HepG2 (cell line): Measurements from ENCODE around the gene C17orf75. TPM values are rescaled to one million over a fixed set of nuclear protein-coding genes. Genes with fewer than 3 reads are reported as not detected.

Experiments used
- ATAC-seq: fragments of 200-7000 bp; cut with Tn5 transposase; 3 replicates; pipeline ENCODE4 v1.9.1; 2020; ENCODE audit warnings: mild to moderate bottlenecking, moderate library complexity
- BruUV-seq: library from RNA; stranded (reverse); fragments of 400-500 nt; replicated peaks from 2 replicates; lab custom pipeline; 2021; lab: Mats Ljungman, UMichigan
- CTCF ChIA-PET: fragments of 300-600 bp; formaldehyde crosslinking; extraction: SDS; loops from one replicate; lab custom pipeline; 2021; ENCODE audit warnings: low total read pairs, inconsistent platforms, low intra/inter-chr PET ratio; lab: Yijun Ruan, JAX
- POLR2A ChIA-PET: fragments of 350-600 bp; sonication (Branson Sonifier 250); formaldehyde crosslinking; loops from one replicate; lab custom pipeline; 2020; ENCODE audit warnings: antibody characterized with exemption, inconsistent platforms; lab: Yijun Ruan, JAX
- DNase-seq: peaks from one replicate; pipeline ENCODE4 v3.0.0-alpha.2; 2015; ENCODE audit warnings: low spot score
- FAIRE-seq: peaks from 3 replicates; lab custom pipeline; 2011; peaks lifted over from hg19 to GRCh38; lab: Jason Lieb, UNC
- H2AFZ ChIP-seq: one replicate; pipeline ENCODE4 v1.6.1; 2011; ENCODE audit warnings: low read length, inconsistent platforms
- H3K27ac ChIP-seq: fragments of 300-600 bp; 3 replicates; pipeline ENCODE4 v1.8.0; 2011; ENCODE audit warnings: mixed run types, mild to moderate bottlenecking, mixed read lengths, low read length, inconsistent platforms; ENCODE audit not compliant: insufficient read depth; ENCODE audit errors: extremely low read length
- H3K27me3 ChIP-seq, 2 experiments: fragments of 200-600 bp in 1 of 2; 2 replicates in 1 of 2; 3 replicates in 1 of 2; pipeline versions ENCODE4 v1.6.0 to v1.8.0; 2011; ENCODE audit warnings: low read length in 2 of 2, mild to moderate bottlenecking in 2 of 2, moderate library complexity in 2 of 2, inconsistent platforms in 1 of 2; ENCODE audit not compliant: insufficient read depth in 2 of 2, control insufficient read depth in 1 of 2
- H3K36me3 ChIP-seq, 2 experiments: fragments of 200-600 bp in 1 of 2; replicated peaks in 1 of 2; 2 replicates in 1 of 2; 3 replicates in 1 of 2; pipeline versions ENCODE4 v1.5.1 to v1.8.0; 2011; ENCODE audit warnings: low read length in 2 of 2, inconsistent platforms in 1 of 2; ENCODE audit not compliant: insufficient read depth in 2 of 2, control insufficient read depth in 1 of 2
- H3K4me1 ChIP-seq: 2 replicates; pipeline ENCODE4 v1.5.1; 2012; ENCODE audit warnings: low read length, inconsistent platforms; ENCODE audit not compliant: insufficient read depth
- H3K4me2 ChIP-seq: 2 replicates; pipeline ENCODE4 v1.6.0; 2011; ENCODE audit warnings: low read depth, low read length, inconsistent platforms
- H3K4me3 ChIP-seq, 3 experiments: fragments of 200-600 bp in 1 of 3; sonication (generic), shearing (Covaris generic) in 1 of 3; replicated peaks in 1 of 3; 2 replicates each; pipeline ENCODE4 v1.5.1; 2011 to 2016; ENCODE audit warnings: low read length in 3 of 3, inconsistent platforms in 2 of 3, low read depth in 2 of 3, mild to moderate bottlenecking in 2 of 3, control low read depth in 1 of 3, mixed read lengths in 1 of 3; ENCODE audit not compliant: insufficient read depth in 1 of 3
- H3K79me2 ChIP-seq: one replicate; pipeline ENCODE4 v1.6.1; 2011; ENCODE audit warnings: low read length, inconsistent platforms; ENCODE audit not compliant: insufficient read depth
- H3K9ac ChIP-seq: 2 replicates; pipeline ENCODE4 v1.6.0; 2011; ENCODE audit warnings: mild to moderate bottlenecking, low read depth, low read length, inconsistent platforms; ENCODE audit not compliant: insufficient read depth
- H3K9me3 ChIP-seq: 2 replicates; pipeline ENCODE4 v1.5.1; 2012; ENCODE audit warnings: mild to moderate bottlenecking, low read length
- H4K20me1 ChIP-seq: 2 replicates; pipeline ENCODE4 v1.6.0; 2011; ENCODE audit warnings: inconsistent platforms, mild to moderate bottlenecking, low read length, moderate library complexity; ENCODE audit not compliant: insufficient read depth
- ARNTL ChIP-seq: sonication (generic); formaldehyde crosslinking; IDR thresholded peaks from 2 replicates; pipeline ENCODE4 v1.4.0; 2020; ENCODE audit warnings: mild to moderate bottlenecking, missing genetic modification reagents
- CAMTA2 ChIP-seq: sonication (generic); formaldehyde crosslinking; IDR thresholded peaks from 2 replicates; pipeline ENCODE4 v1.4.0; 2020; ENCODE audit warnings: mild to moderate bottlenecking, missing genetic modification reagents, borderline replicate concordance
- GATAD2A ChIP-seq: IDR thresholded peaks from 2 replicates; pipeline ENCODE4 v1.6.1; 2016
- HNRNPH1 ChIP-seq: fragments of 200-400 bp; formaldehyde crosslinking; optimal IDR thresholded peaks from 2 replicates; pipeline ENCODE3; 2017; ENCODE audit warnings: mild to moderate bottlenecking, low read depth, low read length
- HNRNPLL ChIP-seq: fragments of 200-400 bp; formaldehyde crosslinking; IDR thresholded peaks from 2 replicates; pipeline ENCODE4 v1.6.1; 2017; ENCODE audit warnings: mild to moderate bottlenecking, low read depth, low read length; ENCODE audit not compliant: poor library complexity, severe bottlenecking
- IKZF1 ChIP-seq: fragments of 450-650 bp; IDR thresholded peaks from 2 replicates; pipeline ENCODE4 v1.7.1; 2016
- NFRKB ChIP-seq: fragments of 450-650 bp; IDR thresholded peaks from 2 replicates; pipeline ENCODE4 v1.6.1; 2017
- NFYC ChIP-seq: IDR thresholded peaks from 2 replicates; pipeline ENCODE4 v1.6.1; 2016; ENCODE audit warnings: missing genetic modification reagents, missing compliant biosample characterization
- NR1H2 ChIP-seq: sonication (generic); formaldehyde crosslinking; IDR thresholded peaks from 2 replicates; pipeline ENCODE4 v1.8.1; 2022; ENCODE audit warnings: low read depth, missing genetic modification reagents, borderline replicate concordance
- PHF21A ChIP-seq: sonication (generic); formaldehyde crosslinking; IDR thresholded peaks from 2 replicates; pipeline ENCODE4 v1.5.0; 2020; ENCODE audit warnings: mild to moderate bottlenecking, missing genetic modification reagents
- RBAK ChIP-seq: sonication (generic); formaldehyde crosslinking; IDR thresholded peaks from 2 replicates; pipeline ENCODE4 v1.5.1; 2020; ENCODE audit warnings: mild to moderate bottlenecking, missing genetic modification reagents
- SIX4 ChIP-seq: sonication (generic); formaldehyde crosslinking; IDR thresholded peaks from 2 replicates; pipeline ENCODE4 v1.4.0; 2020; ENCODE audit warnings: missing genetic modification reagents
- ZNF160 ChIP-seq: sonication (generic); formaldehyde crosslinking; IDR thresholded peaks from 2 replicates; pipeline ENCODE4 v1.8.0; 2022; ENCODE audit warnings: mild to moderate bottlenecking, inconsistent platforms, missing genetic modification reagents
- ZNF234 ChIP-seq: sonication (generic); formaldehyde crosslinking; conservative IDR thresholded peaks from 2 replicates; pipeline ENCODE4 v1.5.1; 2020; ENCODE audit warnings: mild to moderate bottlenecking, missing genetic modification reagents
- ZNF446 ChIP-seq: sonication (generic); formaldehyde crosslinking; IDR thresholded peaks from 2 replicates; pipeline ENCODE4 v1.5.0; 2020; ENCODE audit warnings: mild to moderate bottlenecking, missing genetic modification reagents
- WGBS: methylation state at CpG from one replicate; pipeline ENCODE4 v1.1.6; 2017; ENCODE audit warnings: low lambda C conversion rate; 5-methylcytosine and 5-hydroxymethylcytosine counted together
- in situ Hi-C: cut with HindIII; loops from 2 replicates; pipeline ENCODE4 v1.10.0; 2017; ENCODE audit warnings: low pct_unique_long_range_greater_than_20kb; ENCODE audit not compliant: extremely low pct_ligation_motif_present
- intact Hi-C: fragments of 100-400 bp; cut with micrococcal nuclease; formaldehyde crosslinking; loops from one replicate; pipeline ENCODE4 v1.10.0; 2022; ENCODE audit not compliant: unreplicated experiment
- polyA plus RNA-seq, 8 experiments: library from polyadenylated mRNA; depleted of rRNA in 3 of 8; stranded (reverse) in 7 of 8; unstranded in 1 of 8; fragments of >200 nt; fragmentation: Illumina TruSeq in 4 of 8; extraction: Trizol in 4 of 8; gene quantifications; 2 replicates each; pipeline versions ENCODE4 v1.2.1 to v1.2.3, GENCODE V29; 2011 to 2016; ENCODE audit warnings: low read depth in 4 of 8, missing spikeins in 1 of 8, mixed read lengths in 1 of 8; ENCODE audit not compliant: insufficient read depth in 1 of 8
- total RNA-seq, 5 experiments: library from RNA; depleted of rRNA; stranded (reverse); fragments of >200 nt; fragmentation: Illumina TruSeq; extraction: Trizol; gene quantifications; 2 replicates each; pipeline ENCODE4 v1.2.3, GENCODE V29; 2016; ENCODE audit warnings: low read depth in 1 of 5

C17orf75 gene
- total and polyA plus RNA-seq, 2 of the 13 experiments (the other 11 are each of a cell fraction or from before 2014, with no cell fraction given): 16.2 to 33.0 TPM

DNA sequence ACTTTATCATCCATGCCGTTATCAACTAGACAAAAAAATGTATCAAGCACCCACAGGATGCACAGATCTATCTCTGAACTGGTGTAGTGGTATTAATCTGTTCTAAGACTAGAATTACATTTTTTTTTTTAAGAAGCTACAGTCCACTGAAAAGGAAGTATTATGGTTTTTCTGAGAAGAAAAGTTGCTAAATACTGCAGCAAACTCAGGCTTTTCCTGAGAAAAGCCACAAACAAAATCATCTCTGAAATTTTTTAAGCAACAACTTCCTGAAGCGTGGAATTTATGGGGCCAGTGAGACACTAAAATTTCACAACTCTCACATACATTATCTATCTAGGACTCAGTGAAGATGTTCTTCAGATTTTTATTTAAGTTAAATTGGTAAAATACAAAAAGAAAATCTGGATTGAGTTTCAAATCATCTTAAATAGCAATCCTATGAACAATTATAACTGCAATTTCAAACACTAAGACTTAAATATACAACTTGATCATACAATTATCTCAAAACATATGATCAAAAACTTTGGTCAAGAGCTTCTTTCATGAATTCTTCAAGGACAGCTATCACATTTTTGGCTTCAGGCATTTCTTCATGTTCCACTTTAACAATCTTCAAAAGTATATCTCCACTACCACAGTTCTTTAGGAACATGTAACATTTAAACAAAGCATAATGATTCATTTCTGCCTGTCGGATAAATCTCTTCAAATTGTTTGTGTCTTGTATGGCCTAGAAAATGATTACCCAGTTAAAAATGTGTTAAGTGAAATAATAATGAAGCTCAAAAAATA, 10.5 kb downstream of the C17orf75 start:
- intact Hi-C loops (no loop called here), in situ Hi-C loops (no loop called here)
- peaks cover 3 to 17% of the 10 kb centered on the region in 2 experiments; a peak in 3 of 5 replicates for H3K36me3 ChIP-seq
- no TSS peak for BruUV-seq
- no peaks in the 10 kb centered on the region for H3K27me3 ChIP-seq
- no peak overlapping the region for H3K4me2 ChIP-seq
- no peak overlapping the region for H3K9ac ChIP-seq
- H3K4me1 ChIP-seq: peaks cover 15% of the 10 kb centered on the region
- no peak for DNase-seq
- H3K79me2 ChIP-seq: no peaks in the 10 kb centered on the region
- TF ChIP-seq NR1H2 (CRISPR knock-in tag) (no peak), SIX4 (CRISPR knock-in tag) (no peak), CAMTA2 (CRISPR knock-in tag) (no peak), PHF21A (CRISPR knock-in tag) (no peak), RBAK (CRISPR knock-in tag) (no peak), IKZF1 (no peak), GATAD2A (CRISPR knock-in tag) (no peak), HNRNPH1 (no peak), NFYC (CRISPR knock-in tag) (no peak), ZNF160 (no peak), NFRKB (no peak), ZNF446 (CRISPR knock-in tag) (no peak), HNRNPLL (no peak), ARNTL (CRISPR knock-in tag) (no peak), ZNF234 (CRISPR knock-in tag) (no peak)
- no peak overlapping the region for H3K4me3 ChIP-seq
- H4K20me1 ChIP-seq: no peaks in the 10 kb centered on the region
- WGBS: 93% methylated on average over 3 of the region's 3 CpGs
- no peak for FAIRE-seq
- POLR2A ChIA-PET: interaction anchor here (1.2 to 1.5 kb wide), 2 partner anchors 10 to 109 kb away, joined by 3 to 5 read pairs; partner anchors contain the start of gene C17orf75
- H2AFZ ChIP-seq: no peak overlapping the region
- no peak for ATAC-seq
- CTCF ChIA-PET: no interaction called here
- no peak overlapping the region for H3K27ac ChIP-seq
- H3K9me3 ChIP-seq: no peaks in the 10 kb centered on the region
